ENCODE results near the gene SPTA1.

GRCh38 chr1:158716335-158716734 is 29.8 kb upstream of the SPTA1 start:
- TF ChIP-seq CTCF (IDR thresholded peaks at IDR 0.05) (no peak), POLR2A (IDR thresholded peaks at IDR 0.05) (no peak)

All from lower leg skin (tissue), 3 donors.